K562 treated with DMSO at 1 percent for 4 hours (cell line): ENCODE measurements around the gene INHBE. TPM values are rescaled to one million over a fixed set of nuclear protein-coding genes. Genes with fewer than 3 reads are reported as not detected.

ENCODE experiments used
- total RNA-seq: library from RNA; unstranded; fragments of 300-600 nt; gene quantifications from 2 replicates; pipeline ENCODE4 v1.2.3, GENCODE V29; 2022; ENCODE audit not compliant: insufficient read depth

The INHBE gene, protein sequence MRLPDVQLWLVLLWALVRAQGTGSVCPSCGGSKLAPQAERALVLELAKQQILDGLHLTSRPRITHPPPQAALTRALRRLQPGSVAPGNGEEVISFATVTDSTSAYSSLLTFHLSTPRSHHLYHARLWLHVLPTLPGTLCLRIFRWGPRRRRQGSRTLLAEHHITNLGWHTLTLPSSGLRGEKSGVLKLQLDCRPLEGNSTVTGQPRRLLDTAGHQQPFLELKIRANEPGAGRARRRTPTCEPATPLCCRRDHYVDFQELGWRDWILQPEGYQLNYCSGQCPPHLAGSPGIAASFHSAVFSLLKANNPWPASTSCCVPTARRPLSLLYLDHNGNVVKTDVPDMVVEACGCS
- 49.4 and 57.7 TPM in 2 replicates for total RNA-seq

DNA sequence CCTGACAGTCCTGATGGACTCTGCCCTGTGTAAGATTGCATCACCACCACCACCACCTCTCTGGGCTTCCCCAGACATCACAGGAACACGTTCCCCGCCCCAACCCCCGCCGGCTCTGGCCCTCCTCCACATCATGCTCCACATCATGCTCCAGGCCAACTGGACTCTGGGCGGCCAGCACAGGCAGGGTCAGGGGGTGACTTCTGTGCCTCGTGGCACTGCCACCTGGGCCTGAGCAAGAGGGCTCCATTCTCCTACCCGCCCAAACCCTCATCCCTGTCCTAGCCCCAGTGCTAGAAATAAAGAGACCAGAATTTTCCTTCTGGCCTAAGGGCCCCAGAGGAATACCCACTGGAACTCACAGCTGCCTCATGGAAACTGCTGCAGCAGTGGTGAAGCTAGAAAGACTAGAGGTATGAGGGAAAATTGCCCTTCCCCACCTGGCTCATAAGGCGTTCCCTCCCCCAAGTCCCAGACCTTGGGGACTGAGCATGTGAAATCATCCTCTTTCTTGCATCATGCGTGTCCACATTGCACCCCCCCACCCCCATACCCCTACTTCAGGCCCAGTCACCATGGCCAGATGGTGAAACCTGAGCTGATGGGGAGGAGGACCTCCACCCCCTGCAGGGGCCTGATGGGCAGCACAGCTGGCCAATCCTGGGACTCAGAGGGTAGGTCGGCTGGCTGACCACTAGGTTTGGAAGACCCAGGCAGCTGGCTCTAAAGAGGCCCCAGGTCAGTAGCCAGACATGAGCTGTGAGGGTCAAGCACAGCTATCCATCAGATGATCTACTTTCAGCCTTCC is at the start of gene INHBE:
TSS of gene INHBE (plus strand) at position 742 of the 808 bp plus-strand sequence. CDS start 230 bp downstream, outside the sequence.

DNA sequence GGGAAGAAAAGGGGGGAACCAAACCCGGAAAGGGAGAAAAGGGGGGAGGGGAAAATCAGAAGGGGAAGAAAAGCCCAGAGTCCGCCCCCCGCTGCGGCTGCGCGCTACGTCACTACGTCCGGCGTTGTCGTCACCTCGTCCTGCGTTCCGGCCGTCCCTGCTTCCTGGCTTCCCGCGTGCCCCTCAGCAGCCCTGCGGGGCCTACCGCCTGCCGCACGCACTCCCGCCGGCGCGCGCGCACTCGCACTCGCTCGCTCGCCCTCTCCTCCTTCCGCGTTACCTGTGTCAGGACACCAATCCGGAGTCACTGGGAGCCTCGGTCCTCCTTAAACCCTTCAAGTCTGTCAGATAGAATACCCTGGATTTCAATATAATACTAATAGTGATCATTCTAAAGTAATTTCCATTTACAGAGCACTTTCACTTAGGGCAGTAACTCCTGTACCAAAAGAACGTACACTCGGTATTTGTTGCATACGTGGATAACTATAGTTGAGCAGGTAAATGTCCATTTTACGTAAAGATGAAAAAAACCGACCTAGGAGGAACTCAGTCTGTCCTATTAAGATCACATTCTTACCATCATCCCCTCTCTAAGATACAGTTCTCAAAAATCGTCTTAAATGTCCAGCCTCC is 24.1 kb upstream of the INHBE start, which contains the start of gene R3HDM2:
TSS of gene R3HDM2 (minus strand) at position 113 of the 636 bp plus-strand sequence. CDS start 120,615 bp downstream, outside the sequence.

DNA sequence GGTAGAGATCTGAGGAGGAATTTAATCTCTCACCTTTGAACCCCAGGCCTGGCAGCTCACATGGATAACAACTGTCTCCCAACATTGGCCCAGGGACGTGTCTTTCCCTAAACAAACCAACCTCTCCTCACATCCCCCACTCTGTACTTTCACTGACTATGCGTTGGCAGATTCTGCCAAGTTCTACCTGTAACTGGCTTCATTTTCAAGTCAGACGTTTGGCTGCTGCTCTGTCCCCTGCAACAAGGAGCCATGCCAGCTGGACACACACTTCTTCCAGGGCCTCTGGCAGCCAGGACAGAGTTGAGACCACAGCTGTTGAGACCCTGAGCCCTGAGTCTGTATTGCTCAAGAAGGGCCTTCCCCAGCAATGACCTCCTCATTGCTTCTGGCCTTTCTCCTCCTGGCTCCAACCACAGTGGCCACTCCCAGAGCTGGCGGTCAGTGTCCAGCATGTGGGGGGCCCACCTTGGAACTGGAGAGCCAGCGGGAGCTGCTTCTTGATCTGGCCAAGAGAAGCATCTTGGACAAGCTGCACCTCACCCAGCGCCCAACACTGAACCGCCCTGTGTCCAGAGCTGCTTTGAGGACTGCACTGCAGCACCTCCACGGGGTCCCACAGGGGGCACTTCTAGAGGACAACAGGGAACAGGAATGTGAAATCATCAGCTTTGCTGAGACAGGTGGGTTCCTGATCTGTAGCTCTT is 20.4 kb upstream of the INHBE start, which contains the start of gene INHBC:
TSS of gene INHBC (plus strand) at position 268 of the 707 bp plus-strand sequence. CDS start at position 371, 103 bp downstream.

DNA sequence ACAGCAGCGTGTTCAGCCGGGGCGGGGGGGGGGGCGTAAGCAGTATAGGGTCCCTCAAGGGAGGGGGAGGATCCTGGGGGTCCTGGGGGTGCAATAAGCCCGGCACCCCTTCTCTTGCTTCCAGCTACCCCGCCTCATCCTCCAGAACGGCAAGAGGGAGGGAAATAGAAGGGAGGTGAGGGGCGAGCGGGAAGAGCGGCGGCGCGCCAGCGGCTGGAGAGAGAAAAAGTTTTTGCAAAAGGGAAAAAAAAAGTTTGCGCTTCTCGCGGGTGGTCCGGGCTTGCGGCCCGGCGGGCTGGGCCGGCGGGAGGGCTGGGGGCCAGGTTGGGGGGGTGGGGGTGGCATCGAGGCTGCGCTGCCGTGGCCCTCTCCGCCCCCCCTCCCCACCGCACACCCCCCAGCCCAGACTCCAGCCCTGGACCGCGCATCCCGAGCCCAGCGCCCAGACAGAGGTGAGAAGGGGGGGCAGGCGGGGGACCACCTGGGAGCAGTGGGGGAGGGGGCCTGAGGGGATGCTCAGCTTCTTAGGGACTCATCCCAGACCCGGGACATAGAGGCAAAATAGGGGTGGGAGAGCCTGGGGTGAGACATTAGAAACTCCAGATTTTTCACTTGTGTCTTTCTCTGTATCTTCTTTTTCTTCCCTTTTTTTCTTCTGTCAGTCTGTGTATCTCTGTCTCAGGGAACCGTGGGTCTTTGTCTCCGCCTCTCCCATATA is 4.8 kb downstream of the INHBE start, which contains the start of gene GLI1:
TSS of gene GLI1 (plus strand) at position 36 of the 718 bp plus-strand sequence. CDS start 3,907 bp downstream, outside the sequence.

DNA sequence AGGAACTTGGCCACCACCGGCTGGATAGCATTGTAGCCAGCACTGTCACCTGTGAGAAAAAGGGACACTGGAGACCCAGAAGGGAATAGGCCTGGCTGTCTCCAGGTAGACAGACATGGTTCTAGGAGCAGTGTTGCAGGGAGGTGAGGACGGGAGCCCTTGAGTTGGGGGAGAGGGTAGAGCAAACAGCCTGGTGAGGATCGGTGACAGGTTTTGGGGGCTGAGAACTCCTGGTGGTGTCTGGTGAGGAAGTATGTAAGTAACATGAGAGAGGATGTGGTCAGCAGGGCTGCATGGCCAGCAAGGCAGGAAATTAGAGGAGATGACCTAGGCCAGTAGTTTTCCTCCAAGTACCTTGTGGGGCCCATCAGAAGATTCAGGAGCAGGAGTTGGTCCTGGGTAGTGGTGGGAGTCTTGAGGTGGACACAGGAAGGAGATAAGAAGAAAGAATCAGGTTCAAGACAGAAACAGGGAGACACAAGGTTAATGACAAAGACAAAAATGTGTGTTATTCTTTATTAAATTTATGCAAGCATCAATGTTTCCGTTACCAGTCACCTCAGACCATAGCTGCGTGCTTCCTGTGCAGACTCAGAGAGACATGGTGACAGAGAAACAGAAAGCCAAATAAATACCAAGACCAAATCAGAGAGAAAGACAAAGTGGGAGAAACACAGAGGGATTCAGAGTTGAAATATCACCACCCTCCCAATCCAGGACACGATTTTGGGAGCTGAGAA is 24.4 kb downstream of the INHBE start, which contains the start of gene ARHGAP9:
TSS of gene ARHGAP9 (minus strand) at position 491 of the 740 bp plus-strand sequence. CDS start at position 31, 460 bp downstream.

DNA sequence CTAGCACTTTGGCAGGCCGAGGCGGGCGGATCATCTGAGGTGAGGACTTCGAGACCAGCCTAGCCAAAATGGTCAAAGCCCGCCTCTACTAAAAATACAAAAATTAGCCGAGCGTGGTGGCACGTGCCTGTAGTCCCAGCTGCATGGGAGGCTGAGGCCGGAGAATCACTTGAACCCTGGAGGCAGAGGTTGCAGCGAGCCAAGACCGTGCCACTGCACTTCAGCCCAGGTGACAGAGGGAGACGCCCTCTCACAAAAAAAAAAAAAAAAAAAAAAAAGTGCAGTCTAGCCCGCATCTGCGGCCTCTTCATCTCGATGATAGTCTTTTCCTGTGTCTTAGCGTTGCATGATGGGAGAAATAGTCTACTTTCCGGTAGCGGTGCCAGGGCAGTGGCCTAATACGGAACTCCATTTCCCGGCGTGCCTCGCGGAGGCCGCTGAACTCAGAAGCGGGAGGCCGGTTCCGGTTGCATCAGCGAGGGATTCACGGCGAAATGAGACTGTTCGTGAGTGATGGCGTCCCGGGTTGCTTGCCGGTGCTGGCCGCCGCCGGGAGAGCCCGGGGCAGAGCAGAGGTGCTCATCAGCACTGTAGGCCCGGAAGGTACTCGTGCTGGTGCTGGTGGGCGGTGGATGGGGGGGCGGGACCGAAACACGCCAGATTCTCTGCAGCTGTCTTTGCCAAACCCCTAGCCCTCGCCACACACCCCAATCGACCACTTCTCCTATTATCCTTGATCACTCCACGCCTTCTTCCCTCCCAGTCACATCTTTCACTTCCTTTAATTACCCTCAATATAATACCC is 32.7 kb downstream of the INHBE start, which contains the start of gene MARS1:
TSS of gene MARS1 (plus strand) at position 472 of the 805 bp plus-strand sequence. CDS start at position 495, 23 bp downstream.

Other genes with a start within 250 kb of the INHBE start
- gene NXPH4, start 238.5 kb upstream of the INHBE start, total RNA-seq = 6.5 and 7.2 TPM in 2 replicates
- 643 and 739 TPM in 2 replicates for gene SHMT2, start 225.6 kb upstream of the INHBE start, total RNA-seq
- 6.3 and 7.1 TPM in 2 replicates for gene STAC3, start 204.1 kb upstream of the INHBE start, total RNA-seq
- 15.5 and 21.6 TPM in 2 replicates for gene R3HDM2, start 24.3 kb upstream of the INHBE start, total RNA-seq
- gene INHBC, start 20.5 kb upstream of the INHBE start, total RNA-seq = 0.31 TPM in 1 of 2 replicates, not detected in the other
- 2.6 and 3.5 TPM in 2 replicates for gene GLI1, start 4.5 kb downstream of the INHBE start, total RNA-seq
- 14.0 and 18.3 TPM in 2 replicates for gene ARHGAP9, start 24.6 kb downstream of the INHBE start, total RNA-seq
- gene MARS1, start 32.8 kb downstream of the INHBE start, total RNA-seq = 487 and 490 TPM in 2 replicates
- gene DDIT3, start 65.2 kb downstream of the INHBE start, total RNA-seq = 140 and 191 TPM in 2 replicates
- gene MBD6, start 67.5 kb downstream of the INHBE start, total RNA-seq = 15.6 and 20.0 TPM in 2 replicates
- gene DCTN2, start 91.9 kb downstream of the INHBE start, total RNA-seq = 189 and 190 TPM in 2 replicates
- gene KIF5A, start 94.7 kb downstream of the INHBE start, total RNA-seq = 9.7 and 11.8 TPM in 2 replicates
- 27.5 and 31.0 TPM in 2 replicates for gene PIP4K2C, start 135.9 kb downstream of the INHBE start, total RNA-seq
- gene DTX3, start 149.5 kb downstream of the INHBE start, total RNA-seq = 0.25 TPM in 1 of 2 replicates, not detected in the other
- gene ARHGEF25, start 156.1 kb downstream of the INHBE start, total RNA-seq = 12.1 and 14.9 TPM in 2 replicates
- 21.1 and 36.0 TPM in 2 replicates for gene B4GALNT1, start 177.9 kb downstream of the INHBE start, total RNA-seq
- 210 and 229 TPM in 2 replicates for gene OS9, start 238.8 kb downstream of the INHBE start, total RNA-seq